Measurements from ENCODE around the gene LRRN1.

Gene LRRN1

GRCh38 chr3:3792391-3792790, 6.8 kb upstream of the LRRN1 start:
- no peak overlapping the region for H3K4me3 Mint-ChIP-seq
- no peaks in the 10 kb centered on the region for H3K36me3 Mint-ChIP-seq (ENCODE audit: low read depth)
- H3K27ac Mint-ChIP-seq = no peak overlapping the region
- intact Hi-C loops (cut with micrococcal nuclease) = no loop called here
- peaks cover 8% of the 10 kb centered on the region for H3K27me3 Mint-ChIP-seq
- H3K4me1 Mint-ChIP-seq (ENCODE audit: low read depth) = no peaks in the 10 kb centered on the region
- H3K9me3 Mint-ChIP-seq = peaks cover 26% of the 10 kb centered on the region

GRCh38 chr3:3798631-3799113, 559 bp upstream of the LRRN1 start:
- peaks cover 61% of the 10 kb centered on the region for H3K27me3 Mint-ChIP-seq
- no peak overlapping the region for H3K27ac Mint-ChIP-seq
- H3K9me3 Mint-ChIP-seq = peaks cover 18% of the 10 kb centered on the region
- H3K4me3 Mint-ChIP-seq = peak overlapping the region; percentile 73
- intact Hi-C loops (cut with micrococcal nuclease) = no loop called here
- H3K36me3 Mint-ChIP-seq (ENCODE audit: low read depth) = no peaks in the 10 kb centered on the region
- peaks cover 26% of the 10 kb centered on the region for H3K4me1 Mint-ChIP-seq (ENCODE audit: low read depth)

- Mint-ChIP-seq H3K4me1 (ENCODE audit: low read depth) (peaks cover 26% of the 10 kb centered on the region), H3K27ac (no peak overlapping the region), H3K9me3 (peaks cover 8% of the 10 kb centered on the region), H3K4me3 (peak overlapping the region; percentile 75), H3K27me3 (peaks cover 64% of the 10 kb centered on the region), H3K36me3 (ENCODE audit: low read depth) (no peaks in the 10 kb centered on the region)
- intact Hi-C loops (cut with micrococcal nuclease) = no loop called here
Observed at GRCh38 chr3:3800080-3800455, 837 bp downstream of the LRRN1 start.

- Mint-ChIP-seq H3K4me3 (peak overlapping the region; percentile 50), H3K27ac (no peak overlapping the region), H3K9me3 (peaks cover 1% of the 10 kb centered on the region), H3K27me3 (peaks cover 64% of the 10 kb centered on the region), H3K4me1 (ENCODE audit: low read depth) (peaks cover 26% of the 10 kb centered on the region), H3K36me3 (ENCODE audit: low read depth) (no peaks in the 10 kb centered on the region)
- intact Hi-C loops (cut with micrococcal nuclease) = no loop called here
Observed at GRCh38 chr3:3800685-3801493, 1.7 kb downstream of the LRRN1 start.

- H3K27me3 Mint-ChIP-seq = peaks cover 62% of the 10 kb centered on the region
- no peak overlapping the region for H3K4me3 Mint-ChIP-seq
- H3K9me3 Mint-ChIP-seq = no peaks in the 10 kb centered on the region
- H3K4me1 Mint-ChIP-seq (ENCODE audit: low read depth) = peaks cover 26% of the 10 kb centered on the region
- no peak overlapping the region for H3K27ac Mint-ChIP-seq
- no peaks in the 10 kb centered on the region for H3K36me3 Mint-ChIP-seq (ENCODE audit: low read depth)
- intact Hi-C loops (cut with micrococcal nuclease) = no loop called here
Observed at GRCh38 chr3:3801494-3801841, 2.2 kb downstream of the LRRN1 start.

GRCh38 chr3:3802046-3802445, 2.8 kb downstream of the LRRN1 start:
- no peaks in the 10 kb centered on the region for H3K36me3 Mint-ChIP-seq (ENCODE audit: low read depth)
- no peaks in the 10 kb centered on the region for H3K9me3 Mint-ChIP-seq
- H3K27me3 Mint-ChIP-seq = peaks cover 59% of the 10 kb centered on the region
- peaks cover 26% of the 10 kb centered on the region for H3K4me1 Mint-ChIP-seq (ENCODE audit: low read depth)
- intact Hi-C loops (cut with micrococcal nuclease) = no loop called here
- no peak overlapping the region for H3K4me3 Mint-ChIP-seq
- H3K27ac Mint-ChIP-seq = no peak overlapping the region

- H3K36me3 Mint-ChIP-seq (ENCODE audit: low read depth) = no peaks in the 10 kb centered on the region
- H3K27me3 Mint-ChIP-seq = peaks cover 37% of the 10 kb centered on the region
- H3K27ac Mint-ChIP-seq = no peak overlapping the region
- no peak overlapping the region for H3K4me3 Mint-ChIP-seq
- intact Hi-C loops (cut with micrococcal nuclease) = no loop called here
- H3K4me1 Mint-ChIP-seq (ENCODE audit: low read depth) = peaks cover 17% of the 10 kb centered on the region
- no peaks in the 10 kb centered on the region for H3K9me3 Mint-ChIP-seq
Observed at GRCh38 chr3:3804560-3804959, 5.3 kb downstream of the LRRN1 start.

- H3K27ac Mint-ChIP-seq = no peak overlapping the region
- H3K9me3 Mint-ChIP-seq = no peaks in the 10 kb centered on the region
- intact Hi-C loops (cut with micrococcal nuclease) = no loop called here
Observed at GRCh38 chr3:3806092-3806491, 6.9 kb downstream of the LRRN1 start.

GRCh38 chr3:3806856-3807255, 7.6 kb downstream of the LRRN1 start:
- peaks cover 14% of the 10 kb centered on the region for H3K27me3 Mint-ChIP-seq
- intact Hi-C loops (cut with micrococcal nuclease) = no loop called here

More at GRCh38 chr3:3806092-3806491, 6.9 kb downstream of the LRRN1 start:
- H3K4me1 Mint-ChIP-seq (ENCODE audit: low read depth) = peaks cover 2% of the 10 kb centered on the region
- no peaks in the 10 kb centered on the region for H3K36me3 Mint-ChIP-seq (ENCODE audit: low read depth)
- H3K27me3 Mint-ChIP-seq = peaks cover 22% of the 10 kb centered on the region
- no peak overlapping the region for H3K4me3 Mint-ChIP-seq

GRCh38 chr3:3813013-3813412, 13.8 kb downstream of the LRRN1 start:
- Mint-ChIP-seq H3K4me1 (ENCODE audit: low read depth) (no peaks in the 10 kb centered on the region), H3K27me3 (peaks cover 2% of the 10 kb centered on the region), H3K4me3 (no peak overlapping the region), H3K36me3 (ENCODE audit: low read depth) (no peaks in the 10 kb centered on the region), H3K27ac (no peak overlapping the region), H3K9me3 (no peaks in the 10 kb centered on the region)
- intact Hi-C loops (cut with micrococcal nuclease) = no loop called here

More at GRCh38 chr3:3806856-3807255, 7.6 kb downstream of the LRRN1 start:
- no peak overlapping the region for H3K27ac Mint-ChIP-seq
- H3K36me3 Mint-ChIP-seq (ENCODE audit: low read depth) = no peaks in the 10 kb centered on the region
- no peak overlapping the region for H3K4me3 Mint-ChIP-seq
- H3K9me3 Mint-ChIP-seq = no peaks in the 10 kb centered on the region
- H3K4me1 Mint-ChIP-seq (ENCODE audit: low read depth) = no peaks in the 10 kb centered on the region

- H3K27me3 Mint-ChIP-seq = peaks cover 2% of the 10 kb centered on the region
- no peaks in the 10 kb centered on the region for H3K36me3 Mint-ChIP-seq (ENCODE audit: low read depth)
- no peak overlapping the region for H3K27ac Mint-ChIP-seq
- H3K4me1 Mint-ChIP-seq (ENCODE audit: low read depth) = no peaks in the 10 kb centered on the region
- H3K9me3 Mint-ChIP-seq = no peaks in the 10 kb centered on the region
- intact Hi-C loops (cut with micrococcal nuclease) = no loop called here
- H3K4me3 Mint-ChIP-seq = no peak overlapping the region
Observed at GRCh38 chr3:3815206-3815605, 16.0 kb downstream of the LRRN1 start.

- intact Hi-C loops (cut with micrococcal nuclease) = no loop called here
- Mint-ChIP-seq H3K4me3 (no peak overlapping the region), H3K4me1 (ENCODE audit: low read depth) (no peaks in the 10 kb centered on the region), H3K9me3 (no peaks in the 10 kb centered on the region), H3K27ac (no peak overlapping the region), H3K36me3 (ENCODE audit: low read depth) (no peaks in the 10 kb centered on the region), H3K27me3 (peaks cover 2% of the 10 kb centered on the region)
Observed at GRCh38 chr3:3816034-3816433, 16.8 kb downstream of the LRRN1 start.

- H3K4me1 Mint-ChIP-seq (ENCODE audit: low read depth) = no peaks in the 10 kb centered on the region
- intact Hi-C loops (cut with micrococcal nuclease) = no loop called here
- no peaks in the 10 kb centered on the region for H3K36me3 Mint-ChIP-seq (ENCODE audit: low read depth)
- no peak overlapping the region for H3K4me3 Mint-ChIP-seq
- H3K9me3 Mint-ChIP-seq = no peaks in the 10 kb centered on the region
- no peak overlapping the region for H3K27ac Mint-ChIP-seq
- no peaks in the 10 kb centered on the region for H3K27me3 Mint-ChIP-seq
Observed at GRCh38 chr3:3817865-3818264, 18.6 kb downstream of the LRRN1 start.

- H3K27me3 Mint-ChIP-seq = no peaks in the 10 kb centered on the region
- no peak overlapping the region for H3K4me3 Mint-ChIP-seq
- intact Hi-C loops (cut with micrococcal nuclease) = no loop called here
- no peak overlapping the region for H3K27ac Mint-ChIP-seq
- H3K9me3 Mint-ChIP-seq = no peaks in the 10 kb centered on the region
- H3K4me1 Mint-ChIP-seq (ENCODE audit: low read depth) = no peaks in the 10 kb centered on the region
- H3K36me3 Mint-ChIP-seq (ENCODE audit: low read depth) = no peaks in the 10 kb centered on the region
Observed at GRCh38 chr3:3821777-3822176, 22.5 kb downstream of the LRRN1 start.

- Mint-ChIP-seq H3K4me1 (ENCODE audit: low read depth) (no peaks in the 10 kb centered on the region), H3K9me3 (no peaks in the 10 kb centered on the region), H3K4me3 (no peak overlapping the region), H3K27me3 (no peaks in the 10 kb centered on the region), H3K27ac (no peak overlapping the region), H3K36me3 (ENCODE audit: low read depth) (no peaks in the 10 kb centered on the region)
- intact Hi-C loops (cut with micrococcal nuclease) = no loop called here
Observed at GRCh38 chr3:3825035-3825434, 25.8 kb downstream of the LRRN1 start.
